Liver (tissue), 9 donors: ENCODE results near the gene CIC. TPM values are rescaled to one million over a fixed set of nuclear protein-coding genes. Genes with fewer than 3 reads are reported as not detected.

Source experiments
- DNase-seq: peaks from one replicate; pipeline ENCODE4 v3.0.0-alpha.2; 2017; ENCODE audit warnings: low spot score
- H3K27ac ChIP-seq, 2 donors: one replicate each; pipeline ENCODE4 v1.7.0; 2013; ENCODE audit warnings: inconsistent platforms in 2 of 2, low read length in 2 of 2, control low read depth in 1 of 2, low read depth in 1 of 2, mild to moderate bottlenecking in 1 of 2
- H3K27me3 ChIP-seq, 4 donors: one replicate each; pipeline versions ENCODE4 v1.6.1 to v1.7.0; 2013; ENCODE audit warnings: low read length in 3 of 4, inconsistent platforms in 1 of 4, mild to moderate bottlenecking in 1 of 4, moderate library complexity in 1 of 4; ENCODE audit not compliant: control insufficient read depth in 4 of 4, insufficient read depth in 4 of 4
- H3K36me3 ChIP-seq, 4 donors: one replicate each; pipeline versions ENCODE4 v1.6.1 to v1.7.0; 2013; ENCODE audit warnings: low read length in 3 of 4, mild to moderate bottlenecking in 3 of 4, low read depth in 1 of 4, moderate library complexity in 1 of 4; ENCODE audit not compliant: control insufficient read depth in 4 of 4, insufficient read depth in 3 of 4
- H3K4me1 ChIP-seq, 4 donors: one replicate each; pipeline versions ENCODE4 v1.6.1 to v1.7.0; 2013; ENCODE audit warnings: low read length in 3 of 4, mild to moderate bottlenecking in 3 of 4, moderate library complexity in 1 of 4; ENCODE audit not compliant: control insufficient read depth in 4 of 4, insufficient read depth in 4 of 4
- H3K4me3 ChIP-seq, 3 donors: one replicate each; pipeline versions ENCODE4 v1.6.1 to v1.7.0; 2013; ENCODE audit warnings: low read length in 3 of 3, control low read depth in 1 of 3, low read depth in 1 of 3, mild to moderate bottlenecking in 1 of 3
- H3K9ac ChIP-seq, 2 donors: one replicate each; pipeline ENCODE4 v1.7.0; 2013; ENCODE audit warnings: low read length in 2 of 2, mild to moderate bottlenecking in 2 of 2, moderate library complexity in 2 of 2, control low read depth in 1 of 2, low read depth in 1 of 2
- H3K9me3 ChIP-seq, 4 donors: one replicate each; pipeline versions ENCODE4 v1.6.1 to v1.7.0; 2013; ENCODE audit warnings: low read length in 3 of 4; ENCODE audit not compliant: control insufficient read depth in 4 of 4
- ATF3 ChIP-seq: IDR thresholded peaks from 2 replicates; pipeline ENCODE4 v1.6.1; 2016; ENCODE audit warnings: antibody characterized with exemption
- CTCF ChIP-seq: fragments of 150-350 bp; IDR thresholded peaks from 2 replicates; pipeline ENCODE4 v1.5.1; 2017; ENCODE audit warnings: improper control_type of control experiment, low read depth, low read length; ENCODE audit not compliant: missing input control
- EGR1 ChIP-seq, 2 donors: IDR thresholded peaks; 2 replicates each; pipeline ENCODE4 v1.6.1; 2016 to 2018; ENCODE audit warnings: antibody characterized with exemption in 2 of 2, low read depth in 2 of 2
- FOXA1 ChIP-seq: IDR thresholded peaks from 2 replicates; pipeline ENCODE4 v1.6.1; 2016; ENCODE audit warnings: antibody characterized with exemption
- FOXA2 ChIP-seq: IDR thresholded peaks from 2 replicates; pipeline ENCODE4 v1.6.1; 2016; ENCODE audit warnings: antibody characterized with exemption
- GABPA ChIP-seq, 2 donors: IDR thresholded peaks in 1 of 2; conservative IDR thresholded peaks in 1 of 2; 2 replicates each; pipeline ENCODE4 v1.6.1; 2016; ENCODE audit warnings: antibody characterized with exemption in 2 of 2, mild to moderate bottlenecking in 1 of 2, moderate library complexity in 1 of 2
- HNF4A ChIP-seq, 2 donors: conservative IDR thresholded peaks; 2 replicates each; pipeline ENCODE4 v1.6.1; 2016; ENCODE audit warnings: antibody characterized with exemption in 2 of 2, mild to moderate bottlenecking in 2 of 2
- HNF4G ChIP-seq: IDR thresholded peaks from 2 replicates; pipeline ENCODE4 v1.6.1; 2016; ENCODE audit warnings: antibody characterized with exemption
- JUND ChIP-seq, 2 donors: IDR thresholded peaks; 2 replicates each; pipeline ENCODE4 v1.6.1; 2016; ENCODE audit warnings: antibody characterized with exemption in 2 of 2
- MAX ChIP-seq: IDR thresholded peaks from 2 replicates; pipeline ENCODE4 v1.6.1; 2016; ENCODE audit warnings: antibody characterized with exemption
- NR2F2 ChIP-seq: IDR thresholded peaks from 2 replicates; pipeline ENCODE4 v1.6.1; 2016; ENCODE audit warnings: antibody characterized with exemption
- RAD21 ChIP-seq, 2 donors: IDR thresholded peaks; 2 replicates each; pipeline ENCODE4 v1.6.1; 2016; ENCODE audit warnings: antibody characterized with exemption in 2 of 2, mild to moderate bottlenecking in 2 of 2
- RXRA ChIP-seq, 2 donors: IDR thresholded peaks; 2 replicates each; pipeline ENCODE4 v1.6.1; 2017 to 2018; ENCODE audit warnings: antibody characterized with exemption in 2 of 2, mild to moderate bottlenecking in 1 of 2
- SP1 ChIP-seq: IDR thresholded peaks from 2 replicates; pipeline ENCODE4 v1.6.1; 2018; ENCODE audit warnings: antibody characterized with exemption, mild to moderate bottlenecking
- TAF1 ChIP-seq: conservative IDR thresholded peaks from 2 replicates; pipeline ENCODE4 v1.6.1; 2016; ENCODE audit warnings: antibody characterized with exemption, mild to moderate bottlenecking
- YY1 ChIP-seq: IDR thresholded peaks from 2 replicates; pipeline ENCODE4 v1.6.1; 2016; ENCODE audit warnings: antibody characterized with exemption, mild to moderate bottlenecking
- ZBTB33 ChIP-seq: IDR thresholded peaks from 2 replicates; pipeline ENCODE4 v1.6.1; 2016; ENCODE audit warnings: antibody characterized with exemption
- WGBS: extraction: QIAGEN DNeasy Blood & Tissue Kit; methylation state at CpG from one replicate; pipeline ENCODE4 v1.1.7; 2013; 5-methylcytosine and 5-hydroxymethylcytosine counted together
- polyA plus RNA-seq, 2 donors: library from polyadenylated mRNA; stranded (reverse) in 1 of 2; unstranded in 1 of 2; fragments of 200-250 nt in 1 of 2; fragments of >200 nt in 1 of 2; fragmentation: Nextera tagmentation in 1 of 2; extraction: Ambion mirVana in 1 of 2; gene quantifications; one replicate each; pipeline versions ENCODE4 v1.2.1 to v1.2.3, GENCODE V29; 2013 to 2015
- total RNA-seq, 2 donors: library from RNA; depleted of rRNA; stranded (reverse); fragments of >200 nt; gene quantifications; one replicate each; pipeline ENCODE4 v1.2.3, GENCODE V29; 2014
- TF ChIP-seq, protein P1 (sequence below): IDR thresholded peaks from 2 replicates; pipeline ENCODE4 v1.6.1; 2016; ENCODE audit warnings: antibody characterized with exemption, mild to moderate bottlenecking
- donor health status: healthy.
- donor health status: healthy.
- donor health status: healthy.
- donor health status: healthy.
- donor health status: healthy.

Gene CIC
- total and polyA plus RNA-seq, 4 donors: 5.6 to 21.3 (median 17.2) TPM

GRCh38 chr19:42244347-42245220, 24.5 kb upstream of the CIC start:
- DNase-seq: peak; percentile 89
- Histone ChIP-seq H3K4me1 (peaks cover 1 to 36% (median 16%) of the 10 kb centered on the region in 4 donors), H3K27ac (peak overlapping the region; percentile 95), H3K4me3 (peak overlapping the region; percentile 51 to 75 (median 69)), H3K9me3 (no peaks in the 10 kb centered on the region), H3K27me3 (no peaks in the 10 kb centered on the region), H3K36me3 (peaks cover 0 to 7% (median 3%) of the 10 kb centered on the region in 4 donors), H3K9ac (peak overlapping the region; percentile 78 to 92)
- WGBS: 2% methylated on average over 45 of the region's 45 CpGs
- peak; percentile 27 to 41 for TF ChIP-seq HNF4A (conservative IDR thresholded peaks at IDR 0.05)
- peak; percentile 62 to 93 for TF ChIP-seq GABPA (IDR thresholded peaks at IDR 0.05 in 1 of 2, conservative IDR thresholded peaks at IDR 0.05 in 1 of 2)
- TF ChIP-seq, protein P1, sequence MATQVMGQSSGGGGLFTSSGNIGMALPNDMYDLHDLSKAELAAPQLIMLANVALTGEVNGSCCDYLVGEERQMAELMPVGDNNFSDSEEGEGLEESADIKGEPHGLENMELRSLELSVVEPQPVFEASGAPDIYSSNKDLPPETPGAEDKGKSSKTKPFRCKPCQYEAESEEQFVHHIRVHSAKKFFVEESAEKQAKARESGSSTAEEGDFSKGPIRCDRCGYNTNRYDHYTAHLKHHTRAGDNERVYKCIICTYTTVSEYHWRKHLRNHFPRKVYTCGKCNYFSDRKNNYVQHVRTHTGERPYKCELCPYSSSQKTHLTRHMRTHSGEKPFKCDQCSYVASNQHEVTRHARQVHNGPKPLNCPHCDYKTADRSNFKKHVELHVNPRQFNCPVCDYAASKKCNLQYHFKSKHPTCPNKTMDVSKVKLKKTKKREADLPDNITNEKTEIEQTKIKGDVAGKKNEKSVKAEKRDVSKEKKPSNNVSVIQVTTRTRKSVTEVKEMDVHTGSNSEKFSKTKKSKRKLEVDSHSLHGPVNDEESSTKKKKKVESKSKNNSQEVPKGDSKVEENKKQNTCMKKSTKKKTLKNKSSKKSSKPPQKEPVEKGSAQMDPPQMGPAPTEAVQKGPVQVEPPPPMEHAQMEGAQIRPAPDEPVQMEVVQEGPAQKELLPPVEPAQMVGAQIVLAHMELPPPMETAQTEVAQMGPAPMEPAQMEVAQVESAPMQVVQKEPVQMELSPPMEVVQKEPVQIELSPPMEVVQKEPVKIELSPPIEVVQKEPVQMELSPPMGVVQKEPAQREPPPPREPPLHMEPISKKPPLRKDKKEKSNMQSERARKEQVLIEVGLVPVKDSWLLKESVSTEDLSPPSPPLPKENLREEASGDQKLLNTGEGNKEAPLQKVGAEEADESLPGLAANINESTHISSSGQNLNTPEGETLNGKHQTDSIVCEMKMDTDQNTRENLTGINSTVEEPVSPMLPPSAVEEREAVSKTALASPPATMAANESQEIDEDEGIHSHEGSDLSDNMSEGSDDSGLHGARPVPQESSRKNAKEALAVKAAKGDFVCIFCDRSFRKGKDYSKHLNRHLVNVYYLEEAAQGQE: peak; percentile 79
- peak; percentile 70 to 75 for TF ChIP-seq RAD21 (IDR thresholded peaks at IDR 0.05)
- peak; percentile 98 for TF ChIP-seq MAX
- peak; percentile 41 for TF ChIP-seq FOXA1
- TF ChIP-seq ATF3: no peak
- peak; percentile 93 for TF ChIP-seq ZBTB33
- TF ChIP-seq SP1: peak; percentile 65
- peak; percentile 30 to 32 for TF ChIP-seq RXRA (IDR thresholded peaks at IDR 0.05)
- TF ChIP-seq EGR1 (IDR thresholded peaks at IDR 0.05; ENCODE audit: low read depth in 2 of 2): peak; percentile 58 to 70
- peak; percentile 52 for TF ChIP-seq CTCF
- TF ChIP-seq JUND (IDR thresholded peaks at IDR 0.05): peak in 1 of 2 donors; percentile 26
- TF ChIP-seq NR2F2: peak; percentile 7
- TF ChIP-seq YY1: peak; percentile 95
- peak; percentile 42 for TF ChIP-seq FOXA2
- TF ChIP-seq HNF4G: no peak
- peak; percentile 38 for TF ChIP-seq TAF1
